IMR-90 (cell line): ENCODE measurements around the gene PCIF1. TPM values are rescaled to one million over a fixed set of nuclear protein-coding genes. Genes with fewer than 3 reads are reported as not detected.

Experiments used
- ATAC-seq: fragments of 200-7000 bp; cut with Tn5 transposase; 2 replicates; pipeline ENCODE4 v1.9.1; 2020; ENCODE audit warnings: low read depth, mild to moderate bottlenecking, moderate library complexity
- BruUV-seq: library from RNA; stranded (reverse); fragments of 400-500 nt; replicated peaks from 2 replicates; lab custom pipeline; 2021; lab: Mats Ljungman, UMichigan
- CTCF ChIA-PET: fragments of 300-600 bp; formaldehyde crosslinking; extraction: SDS; loops from one replicate; lab custom pipeline; 2021; ENCODE audit warnings: antibody characterized with exemption; lab: Yijun Ruan, JAX
- POLR2A ChIA-PET: fragments of 300-600 bp; sonication (Branson Sonifier 250); formaldehyde crosslinking; loops from one replicate; lab custom pipeline; 2022; ENCODE audit warnings: antibody characterized with exemption; ENCODE audit not compliant: unreplicated experiment; lab: Charles Lee
- DNase-seq: peaks from one replicate; pipeline ENCODE4 v3.0.0; 2013
- H2AFZ ChIP-seq: replicated peaks from 2 replicates; pipeline ENCODE3; 2013; ENCODE audit warnings: low read length, mild to moderate bottlenecking; ENCODE audit not compliant: poor library complexity
- H2AK5ac ChIP-seq: 2 replicates; pipeline ENCODE4 v1.6.1; 2013; ENCODE audit warnings: low read depth, low read length, inconsistent platforms
- H2AK9ac ChIP-seq: replicated peaks from 2 replicates; pipeline ENCODE3; 2013; ENCODE audit warnings: mild to moderate bottlenecking, low read depth, low read length, moderate library complexity; ENCODE audit not compliant: poor library complexity
- H2BK120ac ChIP-seq: 2 replicates; pipeline ENCODE4 v1.6.1; 2013; ENCODE audit warnings: low read depth, low read length, inconsistent platforms
- H2BK15ac ChIP-seq: 3 replicates; pipeline ENCODE4 v1.6.1; 2013; ENCODE audit warnings: low read depth, low read length, inconsistent platforms
- H2BK20ac ChIP-seq: 2 replicates; pipeline ENCODE4 v1.6.1; 2013; ENCODE audit warnings: low read depth, mild to moderate bottlenecking, inconsistent platforms, low read length, moderate library complexity
- H2BK5ac ChIP-seq: 2 replicates; pipeline ENCODE4 v1.6.1; 2013; ENCODE audit warnings: mild to moderate bottlenecking, low read depth, low read length, inconsistent platforms; ENCODE audit not compliant: poor library complexity, severe bottlenecking
- H3K14ac ChIP-seq: replicated peaks from 2 replicates; pipeline ENCODE4 v1.6.1; 2013; ENCODE audit warnings: low read depth, low read length, inconsistent platforms
- H3K18ac ChIP-seq: 2 replicates; pipeline ENCODE4 v1.6.1; 2013; ENCODE audit warnings: low read depth, low read length, control low read depth
- H3K23ac ChIP-seq: 2 replicates; pipeline ENCODE4 v1.6.1; 2013; ENCODE audit warnings: low read depth, low read length, inconsistent platforms
- H3K27ac ChIP-seq: 2 replicates; pipeline ENCODE4 v1.5.1; 2013; ENCODE audit warnings: mild to moderate bottlenecking, control low read depth, low read length; ENCODE audit not compliant: insufficient read depth
- H3K27me3 ChIP-seq: 2 replicates; pipeline ENCODE4 v1.6.1; 2013; ENCODE audit warnings: low read length; ENCODE audit not compliant: control insufficient read depth, insufficient read depth
- H3K36me3 ChIP-seq: 2 replicates; pipeline ENCODE4 v1.6.1; 2013; ENCODE audit warnings: low read length, mixed read lengths; ENCODE audit not compliant: control insufficient read depth, insufficient read depth
- H3K4ac ChIP-seq: 2 replicates; pipeline ENCODE4 v1.6.1; 2013; ENCODE audit warnings: low read depth, low read length, inconsistent platforms
- H3K4me1 ChIP-seq: 2 replicates; pipeline ENCODE4 v1.6.1; 2013; ENCODE audit warnings: low read length, mixed read lengths; ENCODE audit not compliant: control insufficient read depth, insufficient read depth
- H3K4me2 ChIP-seq: 2 replicates; pipeline ENCODE4 v1.6.1; 2013; ENCODE audit warnings: low read depth, mild to moderate bottlenecking, control low read depth, low read length, moderate library complexity
- H3K4me3 ChIP-seq: 2 replicates; pipeline ENCODE4 v1.5.1; 2013; ENCODE audit warnings: low read depth, mild to moderate bottlenecking, control low read depth, low read length, moderate library complexity; ENCODE audit not compliant: insufficient read depth
- H3K56ac ChIP-seq: 2 replicates; pipeline ENCODE4 v1.6.1; 2013; ENCODE audit warnings: low read length, inconsistent platforms; ENCODE audit not compliant: insufficient read depth; ENCODE audit errors: extremely low read depth
- H3K79me1 ChIP-seq, 2 experiments: 2 replicates each; pipeline ENCODE4 v1.6.1; 2013; ENCODE audit warnings: low read length in 2 of 2, inconsistent platforms in 1 of 2, low read depth in 1 of 2
- H3K9ac ChIP-seq: 2 replicates; pipeline ENCODE4 v1.6.1; 2013; ENCODE audit warnings: low read depth, low read length, control low read depth
- H3K9me1 ChIP-seq: 2 replicates; pipeline ENCODE4 v1.6.1; 2013; ENCODE audit warnings: low read length, inconsistent platforms; ENCODE audit not compliant: insufficient read depth
- H3K9me3 ChIP-seq: 2 replicates; pipeline ENCODE4 v1.6.1; 2013; ENCODE audit warnings: low read length; ENCODE audit not compliant: control insufficient read depth, insufficient read depth
- H4K20me1 ChIP-seq: 2 replicates; pipeline ENCODE4 v1.6.1; 2013; ENCODE audit warnings: low read length, inconsistent platforms; ENCODE audit not compliant: insufficient read depth
- H4K5ac ChIP-seq: 2 replicates; pipeline ENCODE4 v1.6.1; 2013; ENCODE audit warnings: mild to moderate bottlenecking, low read depth, low read length, control low read depth
- H4K8ac ChIP-seq, 2 experiments: 2 replicates each; pipeline ENCODE4 v1.6.1; 2013; ENCODE audit warnings: low read depth in 2 of 2, low read length in 2 of 2, control low read depth in 1 of 2, inconsistent platforms in 1 of 2
- H4K91ac ChIP-seq: 2 replicates; pipeline ENCODE4 v1.6.1; 2013; ENCODE audit warnings: low read depth, low read length, inconsistent platforms; ENCODE audit not compliant: insufficient read depth
- POLR2A ChIP-seq: IDR thresholded peaks from 2 replicates; pipeline ENCODE4 v1.6.1; 2012; ENCODE audit warnings: mild to moderate bottlenecking, low read depth, low read length
- WGBS, 2 experiments: methylation state at CpG; one replicate each; pipeline versions ENCODE4 v1.1.5 to v1.1.7; 2013; ENCODE audit warnings: missing lambda C conversion rate in 2 of 2; ENCODE audit not compliant: insufficient read length in 1 of 2; ENCODE audit errors: extremely low coverage in 2 of 2; 5-methylcytosine and 5-hydroxymethylcytosine counted together
- dilution Hi-C: fragments of 300-500 bp; cut with HindIII; formaldehyde crosslinking; loops from one replicate; pipeline ENCODE4 v1.14.3; 2018; ENCODE audit warnings: low sequenced_read_pairs; ENCODE audit not compliant: unreplicated experiment
- in situ Hi-C: fragments of 300-500 bp; cut with MboI; formaldehyde crosslinking; loops from 3 replicates; pipeline ENCODE4 v1.14.3; 2019; ENCODE audit warnings: low sequenced_read_pairs, inconsistent platforms, mixed read lengths
- intact Hi-C: fragments of 100-400 bp; cut with micrococcal nuclease; formaldehyde crosslinking; loops from 2 replicates; pipeline ENCODE4 v1.10.0; 2022
- polyA plus RNA-seq, 3 experiments: library from polyadenylated mRNA; depleted of rRNA; stranded (reverse); fragments of >200 nt; gene quantifications; 2 replicates each; pipeline ENCODE4 v1.2.3, GENCODE V29; 2012; ENCODE audit warnings: low replicate concordance in 1 of 3
- total RNA-seq: library from RNA; depleted of rRNA; stranded (reverse); fragments of >200 nt; gene quantifications from 2 replicates; pipeline ENCODE4 v1.2.3, GENCODE V29; 2012

The PCIF1 gene
- total and polyA plus RNA-seq, 2 of the 4 experiments (the other 2 are of a cell fraction) = 5.4 to 18.3 TPM

DNA sequence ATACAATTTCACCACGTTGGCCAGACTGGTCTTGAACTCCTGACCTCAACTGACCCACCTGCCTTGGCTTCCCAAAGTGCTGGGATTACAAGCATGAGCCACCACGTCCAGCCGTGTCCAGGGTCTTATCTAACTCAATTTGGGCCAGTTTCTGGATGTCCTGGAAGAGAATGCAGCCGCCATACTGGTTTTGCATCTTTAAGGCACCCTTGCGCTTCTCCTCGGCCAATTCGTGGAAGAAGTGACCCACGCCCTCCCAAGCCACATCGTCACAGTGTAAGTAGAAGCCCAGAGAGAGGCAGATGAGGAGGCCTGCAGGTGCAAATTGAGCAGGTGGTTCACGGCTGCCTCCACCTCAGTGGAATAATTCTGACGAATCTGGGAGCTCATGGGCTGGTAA is 41.2 kb downstream of the PCIF1 start:
- ChIA-PET POLR2A (no interaction called here), CTCF (interaction anchor here (1.2 kb wide), 1 partner anchor 12 kb away, joined by 6 read pairs; no protein-coding TSS in a partner anchor)
- no peak overlapping the region for H2AK9ac ChIP-seq
- H3K9ac ChIP-seq = no peak overlapping the region
- H3K79me1 ChIP-seq = peaks cover 3 to 9% of the 10 kb centered on the region in 2 experiments; a peak in 3 of 4 replicates
- no peaks in the 10 kb centered on the region for H3K36me3 ChIP-seq
- no peak overlapping the region for H2BK5ac ChIP-seq
- no peak overlapping the region for H3K56ac ChIP-seq
- in situ Hi-C loops (no loop called here), dilution Hi-C loops (no loop called here), intact Hi-C loops (no loop called here)
- BruUV-seq = no TSS peak
- DNase-seq (no peak), ATAC-seq (no peak)
- no peak overlapping the region for H3K14ac ChIP-seq
- H2BK120ac ChIP-seq = no peak overlapping the region
- H3K9me3 ChIP-seq = no peaks in the 10 kb centered on the region
- H2BK15ac ChIP-seq = no peak overlapping the region
- no peak for TF ChIP-seq POLR2A
- no peak overlapping the region for H2BK20ac ChIP-seq
- H3K23ac ChIP-seq = no peak overlapping the region
- H4K8ac ChIP-seq = no peak overlapping the region
- H3K4me3 ChIP-seq = no peak overlapping the region
- H4K91ac ChIP-seq = no peak overlapping the region
- H3K4me2 ChIP-seq = no peak overlapping the region
- WGBS, 2 experiments = 57% methylated on average over 4 of the region's 11 CpGs; no CpG with 5 or more reads in 1 of the 2 experiments
- no peak overlapping the region for H2AFZ ChIP-seq
- H3K4me1 ChIP-seq = 0 out of 2 replicates have a peak, but pooled peaks cover 1% of the 10 kb centered on the region
- no peak overlapping the region for H3K27ac ChIP-seq
- H4K5ac ChIP-seq = no peak overlapping the region
- H3K27me3 ChIP-seq = no peaks in the 10 kb centered on the region
- H3K9me1 ChIP-seq = 0 out of 2 replicates have a peak, but pooled peaks cover 4% of the 10 kb centered on the region
- H3K4ac ChIP-seq = no peak overlapping the region
- no peak overlapping the region for H3K18ac ChIP-seq
- 0 out of 2 replicates have a peak, but pooled peaks cover under 1% of the 10 kb centered on the region for H4K20me1 ChIP-seq
- H2AK5ac ChIP-seq = no peak overlapping the region
